Activated CD4-positive, alpha-beta T cell treated with anti-CD3 and anti-CD28 coated beads, Interleukin-2, Interleukin-6, amounts not matched to agents 100 ng/mL and 50 ng/mL, durations not matched to agents 16 hours and 8 hours (primary cell): Measurements from ENCODE around the gene MXRA7.

Experiments
- DNase-seq: peaks from one replicate; pipeline ENCODE4 v3.0.0-alpha.2; 2020

The MXRA7 gene

DNA sequence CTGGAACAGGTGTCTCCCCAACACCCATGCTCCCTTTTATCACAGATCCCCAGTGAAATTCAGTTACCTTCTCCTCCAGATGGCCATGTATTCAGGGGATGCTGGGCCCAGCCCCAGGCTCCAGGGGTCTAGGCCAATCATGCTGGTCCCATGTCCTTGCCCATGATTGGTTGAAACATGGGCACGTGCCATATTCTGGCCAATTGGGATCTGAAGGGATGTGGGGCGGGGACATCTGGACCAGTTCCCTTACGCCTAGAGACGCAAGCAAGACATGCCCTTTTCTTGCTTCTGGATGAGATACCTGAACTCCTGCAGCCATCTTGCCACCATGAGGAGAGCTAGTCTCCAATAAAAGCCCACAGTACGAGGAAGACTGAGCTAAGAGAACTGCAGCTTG is 36.2 kb downstream of the MXRA7 start:
- no peak for DNase-seq

DNA sequence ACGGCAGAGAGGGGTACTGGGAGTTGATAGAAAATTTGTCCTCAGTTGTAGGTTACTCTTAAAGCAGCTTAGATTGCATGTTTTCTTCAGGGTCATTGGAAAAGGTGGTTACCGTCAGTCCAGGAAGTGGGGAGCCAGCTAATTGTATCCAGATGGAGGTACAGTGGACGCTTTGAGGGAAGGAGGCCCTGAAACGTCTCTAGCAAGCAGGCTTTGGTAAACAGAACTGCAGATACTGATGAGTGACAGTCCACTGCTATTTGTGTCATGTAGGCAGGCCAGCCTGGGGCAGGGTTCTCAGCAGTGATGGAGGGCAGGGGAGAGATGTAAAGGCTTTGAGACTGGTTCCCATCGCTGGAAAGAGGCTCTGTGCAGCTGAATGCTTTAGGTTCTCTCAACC is 37.0 kb downstream of the MXRA7 start:
- DNase-seq: no peak

DNA sequence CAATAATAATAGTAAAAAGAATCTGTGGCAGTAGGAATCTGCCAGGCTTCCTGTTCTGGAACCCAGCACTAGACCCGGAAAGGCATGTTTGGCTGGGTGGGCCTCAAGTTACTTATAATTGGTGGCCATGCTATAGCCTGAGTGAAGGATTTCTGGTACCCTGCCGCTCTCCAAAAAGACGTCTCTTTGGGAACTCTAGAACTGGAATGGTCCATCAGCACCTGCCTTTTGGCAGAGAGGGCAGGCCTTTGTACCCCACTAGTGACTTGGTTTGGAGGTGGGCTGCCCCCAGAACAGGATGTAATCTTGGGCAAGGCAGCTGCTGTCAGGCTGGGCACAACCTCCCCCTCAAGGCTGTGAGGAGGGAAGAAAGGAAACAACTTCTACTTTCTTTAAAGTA is 37.9 kb downstream of the MXRA7 start:
- DNase-seq: no peak

DNA sequence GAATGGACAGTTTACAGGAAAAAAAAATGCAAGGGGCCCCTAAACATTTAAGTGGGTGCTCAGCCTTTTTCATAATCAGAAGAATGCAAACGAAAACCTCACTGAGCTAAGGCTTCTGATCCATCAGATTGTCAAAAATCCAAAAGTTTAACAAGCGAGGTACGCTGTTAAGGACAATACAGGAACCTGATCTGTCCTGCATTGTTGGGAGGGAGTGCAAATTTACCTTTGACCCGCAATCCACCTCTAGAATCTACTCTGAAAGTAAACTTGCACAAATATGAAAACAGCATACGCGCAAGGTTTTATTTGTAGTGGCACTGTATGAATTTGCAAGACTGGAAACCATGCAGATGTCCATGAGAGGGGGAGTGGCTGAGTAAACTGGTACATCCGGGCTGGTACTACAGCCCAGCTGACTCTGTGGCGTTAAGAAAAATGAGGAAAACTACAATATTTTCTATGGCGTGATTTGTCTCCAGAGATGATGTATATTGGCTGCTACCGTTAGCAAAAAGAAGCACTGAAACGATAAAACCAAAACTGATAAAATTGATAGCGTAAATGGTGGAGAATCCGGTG is 38.4 kb downstream of the MXRA7 start:
- DNase-seq: no peak

DNA sequence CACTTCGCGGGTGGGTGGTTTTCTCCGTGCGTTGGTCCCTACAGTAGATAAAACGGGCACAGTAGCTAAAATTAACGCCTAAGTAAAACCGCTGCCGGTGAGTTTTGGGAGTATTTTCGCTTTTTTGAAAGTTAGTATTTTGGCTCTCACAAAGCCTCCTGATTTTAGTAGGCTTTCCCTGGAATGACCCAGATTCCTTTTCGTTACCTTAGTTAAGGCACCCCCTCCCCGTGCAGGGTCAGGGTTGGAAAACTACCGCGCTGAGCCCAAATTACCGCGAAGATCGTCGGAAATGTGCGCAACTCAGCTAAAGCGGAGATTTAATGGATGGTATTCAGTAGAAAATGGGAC is 38.9 kb downstream of the MXRA7 start:
- no peak for DNase-seq

DNA sequence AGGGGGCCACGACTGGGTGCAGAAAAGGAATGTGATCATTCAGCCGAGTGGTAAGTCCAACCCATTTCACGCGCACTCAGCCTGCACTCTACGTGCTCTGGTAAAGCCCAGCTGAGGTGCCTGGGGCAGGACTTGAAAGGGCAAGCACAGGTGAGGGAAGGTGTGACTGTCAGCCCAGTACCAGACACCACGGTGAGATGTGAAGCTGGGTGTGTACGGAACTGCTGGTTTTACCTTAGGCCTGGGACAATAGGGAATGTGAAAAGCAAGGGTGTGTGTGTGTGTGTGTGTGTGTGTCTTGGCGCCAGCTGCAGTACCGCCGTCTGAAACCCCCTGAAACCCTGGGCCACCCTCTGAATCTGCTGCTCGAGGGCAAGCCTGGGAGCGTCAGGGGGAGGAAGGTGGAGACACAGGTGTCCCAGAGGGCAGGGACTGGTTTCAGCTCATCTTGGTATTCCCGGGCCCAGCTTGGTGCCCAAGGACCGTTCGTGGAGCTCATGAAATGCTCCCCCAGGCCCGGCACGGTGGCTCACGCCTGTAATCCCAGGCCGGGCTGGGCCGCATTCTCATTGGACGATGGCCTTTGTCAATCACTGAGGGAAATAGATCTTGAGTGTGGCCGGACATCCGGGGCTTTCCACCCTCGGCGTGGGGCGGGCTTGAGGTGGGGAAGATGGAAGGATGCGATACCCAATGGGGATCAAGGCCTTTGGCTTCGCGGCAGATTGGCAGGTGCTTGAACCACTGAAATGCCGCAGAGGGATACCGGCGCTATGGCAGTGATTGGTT is 39.4 kb downstream of the MXRA7 start:
- DNase-seq: peak; percentile 100

DNA sequence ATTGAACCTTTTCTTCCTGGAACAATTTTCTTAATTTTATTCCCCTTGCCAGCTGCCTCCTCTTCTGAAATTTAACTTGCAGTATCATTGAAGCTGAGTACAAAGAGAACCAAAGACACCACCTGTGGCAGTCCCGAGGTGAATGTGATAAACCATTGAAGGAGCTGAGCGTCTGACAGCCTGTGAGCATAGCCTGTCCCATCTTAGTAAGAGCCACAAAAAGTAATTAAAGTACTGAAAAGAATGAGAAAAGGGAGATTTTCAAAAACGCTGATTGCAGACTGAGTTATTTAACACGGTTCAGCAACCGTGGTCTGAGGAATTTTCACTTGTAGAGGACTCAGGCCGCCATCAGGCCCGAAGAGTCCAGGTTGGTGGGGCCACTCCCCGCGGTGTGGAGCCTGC is 40.0 kb downstream of the MXRA7 start:
- DNase-seq: no peak

DNA sequence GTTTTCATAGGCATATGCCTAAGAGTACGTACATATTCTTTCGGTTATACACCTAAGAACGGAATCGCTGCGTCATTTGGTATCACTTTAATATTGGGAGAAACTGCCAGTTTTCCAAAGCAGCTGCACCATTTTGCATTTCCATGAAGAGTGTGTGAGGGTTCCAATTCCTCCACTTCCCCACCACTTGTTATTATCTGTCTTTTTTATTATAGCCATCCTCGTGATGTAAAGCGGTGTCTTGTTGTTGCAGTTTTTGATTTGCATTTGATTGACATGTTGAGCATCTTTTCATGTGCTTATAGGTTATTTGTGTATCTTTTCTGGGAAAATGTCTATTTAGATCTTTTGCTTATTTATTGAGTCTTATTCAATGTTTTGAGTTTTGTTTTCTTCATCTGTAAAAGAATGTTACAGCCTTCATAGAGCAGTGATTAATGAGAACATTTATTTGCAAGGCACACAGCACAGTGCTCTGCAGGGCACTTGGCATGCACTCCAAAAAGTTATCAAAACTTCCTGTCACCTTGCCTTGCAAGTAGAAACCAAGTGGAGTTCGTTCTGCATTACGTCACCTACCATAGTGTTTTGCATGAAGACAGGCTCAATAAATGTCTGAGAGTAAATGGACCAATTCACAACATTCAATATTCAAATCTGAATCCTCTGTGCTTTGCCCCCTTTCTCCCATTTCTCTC is 40.6 kb downstream of the MXRA7 start:
- DNase-seq: no peak

DNA sequence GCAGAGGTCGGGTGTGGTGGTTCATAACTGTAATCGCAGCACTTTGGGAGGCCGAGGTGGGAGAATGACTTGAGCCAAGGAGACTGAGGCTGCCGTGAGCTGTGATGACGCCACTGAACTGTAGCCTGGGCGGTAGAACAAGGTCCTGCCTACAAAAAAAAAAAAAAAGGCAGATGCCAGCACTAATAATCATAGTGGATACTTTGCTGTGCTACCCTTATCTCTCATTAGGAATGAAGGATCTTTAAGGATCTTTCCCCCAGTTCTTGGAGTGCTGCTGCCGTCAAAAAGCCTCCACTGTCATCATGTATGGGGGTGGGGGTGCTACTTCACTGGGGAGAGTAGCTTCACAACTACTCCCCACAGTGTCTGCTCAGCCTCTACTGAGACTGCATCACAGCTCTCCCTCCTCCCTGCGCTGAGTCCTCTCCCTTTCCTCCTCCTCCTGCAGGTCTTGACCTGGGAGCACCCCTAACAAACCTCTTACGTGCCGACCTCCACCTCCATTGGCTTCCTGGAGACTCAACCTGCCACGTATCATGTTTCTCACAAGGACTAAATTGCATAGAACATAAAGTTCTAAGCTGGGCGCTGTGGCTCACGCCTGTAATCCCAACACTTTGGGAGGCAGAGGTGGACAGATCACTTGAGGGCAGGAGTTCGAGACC is 42.8 kb downstream of the MXRA7 start:
- DNase-seq: no peak

DNA sequence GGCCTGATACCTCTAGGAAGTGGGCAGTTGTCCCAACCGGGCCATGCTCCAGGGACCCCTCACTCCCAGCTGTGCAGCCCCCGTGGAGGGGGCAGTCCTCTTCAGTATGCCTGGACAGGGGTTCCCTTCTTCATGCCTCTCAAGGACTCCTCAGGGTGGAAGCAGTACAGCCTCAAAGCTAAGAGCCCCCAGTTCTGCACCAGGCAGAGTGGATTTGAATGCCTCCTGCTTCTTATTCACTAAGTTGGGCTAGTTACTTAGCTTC is 43.3 kb downstream of the MXRA7 start:
- DNase-seq: no peak

DNA sequence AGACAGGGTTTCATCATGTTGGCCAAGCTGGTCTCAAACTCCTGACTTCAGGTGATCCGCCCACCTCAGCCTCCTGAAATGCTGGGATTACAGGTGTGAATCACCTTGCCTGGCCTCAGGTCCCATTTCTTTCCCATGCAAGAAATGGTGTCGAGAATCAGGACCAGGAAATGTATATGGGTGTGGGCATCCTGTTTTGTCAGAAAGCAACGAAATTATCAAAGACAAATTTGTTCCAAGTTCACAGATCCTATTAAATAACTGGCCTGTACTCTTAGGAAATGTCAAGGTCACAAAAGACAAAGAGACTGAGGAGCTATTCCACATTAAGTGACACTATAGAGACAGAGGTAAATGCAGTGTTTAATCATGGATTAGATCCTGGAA is 50.1 kb downstream of the MXRA7 start:
- no peak for DNase-seq

DNA sequence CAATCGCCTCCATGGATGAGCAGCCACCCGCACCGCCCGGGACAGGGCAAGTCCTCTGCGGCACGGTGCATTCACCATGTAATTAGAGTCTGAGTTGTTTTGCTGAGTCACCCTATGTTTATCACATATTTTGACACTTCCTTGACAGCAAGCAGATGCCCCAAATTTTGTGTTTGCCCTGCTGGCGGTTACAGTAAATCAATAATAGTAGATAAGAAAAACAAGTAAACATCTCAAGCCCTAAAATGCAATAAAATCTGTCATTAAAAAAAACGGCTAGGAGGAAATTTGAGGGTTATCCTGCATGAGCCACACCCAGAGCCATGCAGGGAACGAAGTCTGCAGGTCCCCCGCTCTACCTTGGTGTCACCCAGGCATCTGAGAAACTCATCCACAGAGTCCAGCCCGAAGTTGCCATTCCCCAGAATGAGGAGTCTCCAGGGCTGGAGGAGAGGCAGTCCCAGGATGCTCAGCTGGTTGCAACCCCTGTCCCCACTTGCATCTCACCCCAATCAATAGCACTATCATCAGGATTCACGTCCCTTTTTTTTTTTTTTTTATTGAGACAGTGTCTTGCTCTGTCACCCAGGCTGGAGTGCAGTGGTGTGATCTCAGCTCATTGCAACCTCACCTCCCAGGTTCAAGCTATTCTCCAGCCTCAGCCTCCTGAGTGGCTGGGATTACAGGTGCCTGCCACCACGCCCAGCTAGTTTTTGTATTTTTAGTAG is 50.7 kb downstream of the MXRA7 start:
- peak; percentile 42 for DNase-seq

DNA sequence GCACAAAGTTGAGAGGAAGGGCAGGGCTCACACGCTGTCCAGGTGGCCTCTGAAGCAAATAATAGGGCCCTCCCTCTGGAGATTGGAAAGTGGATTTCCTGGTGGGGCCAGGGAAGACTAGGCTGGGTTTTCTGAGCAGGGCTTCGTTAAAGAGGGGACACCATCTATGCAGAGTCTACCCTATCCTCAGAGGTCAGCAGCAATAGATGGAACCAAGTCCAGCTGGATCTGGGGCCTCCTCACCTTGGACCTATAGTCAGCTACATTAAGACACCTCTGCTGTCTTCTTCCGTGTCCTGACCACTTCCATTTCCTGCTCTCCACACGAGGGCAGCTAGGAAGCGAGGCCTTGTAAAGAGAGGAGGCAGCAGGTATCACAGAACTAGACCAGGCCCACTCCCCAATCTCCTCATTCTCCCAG is 52.5 kb downstream of the MXRA7 start:
- DNase-seq: no peak

DNA sequence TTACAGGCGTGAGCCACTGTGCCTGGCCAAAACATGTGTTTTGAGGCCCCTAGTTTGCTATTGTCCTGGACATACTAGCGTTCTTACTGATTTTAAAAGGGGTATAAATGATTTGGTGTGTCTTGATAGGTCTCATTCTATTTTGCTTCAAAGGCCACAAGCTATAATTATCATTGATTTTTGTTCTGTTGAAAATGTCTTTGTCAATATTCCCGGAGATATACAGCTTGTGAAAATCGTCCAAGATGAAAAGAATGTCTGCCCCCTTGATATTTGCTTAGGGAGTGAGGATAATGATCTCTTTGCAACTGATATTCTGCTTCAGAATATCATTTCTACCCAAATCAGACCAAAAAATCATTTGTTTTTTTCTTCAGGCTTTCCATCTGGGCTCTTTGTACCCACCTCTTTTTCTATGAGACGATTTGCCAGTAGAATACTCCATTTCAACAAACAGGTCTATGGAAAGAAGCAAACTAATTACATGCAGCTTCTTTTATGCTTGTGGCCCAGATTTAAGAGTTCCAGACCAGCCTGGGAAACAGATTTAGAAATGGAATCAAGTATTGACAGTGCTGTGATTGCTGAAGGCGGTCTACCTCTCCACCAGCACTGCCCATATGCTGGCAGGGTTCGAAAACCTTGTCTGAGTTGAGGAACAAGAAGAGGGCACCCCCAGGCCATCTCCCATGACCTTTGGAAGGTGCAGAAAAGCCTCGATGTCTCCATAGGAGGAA is 53.1 kb downstream of the MXRA7 start:
- no peak for DNase-seq

DNA sequence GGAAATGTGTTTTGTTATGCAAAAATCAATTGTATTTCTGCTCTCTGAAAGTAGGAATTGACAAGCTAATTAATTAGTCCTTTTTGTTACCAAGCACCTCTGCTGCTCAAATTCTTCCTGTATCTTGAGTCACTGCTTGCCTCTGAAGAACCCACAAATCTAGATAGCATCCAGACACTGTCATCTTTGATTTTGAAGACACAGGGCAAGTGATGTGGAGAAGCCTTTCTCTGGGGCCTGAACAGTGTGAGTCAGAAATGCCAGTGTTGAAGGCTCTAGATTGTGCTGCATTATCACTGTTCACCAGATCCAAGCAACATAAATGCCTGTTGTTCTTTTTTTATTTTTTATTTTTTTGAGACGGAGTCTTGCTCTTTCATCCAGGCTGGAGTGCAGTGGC is 56.4 kb downstream of the MXRA7 start:
- DNase-seq: no peak

DNA sequence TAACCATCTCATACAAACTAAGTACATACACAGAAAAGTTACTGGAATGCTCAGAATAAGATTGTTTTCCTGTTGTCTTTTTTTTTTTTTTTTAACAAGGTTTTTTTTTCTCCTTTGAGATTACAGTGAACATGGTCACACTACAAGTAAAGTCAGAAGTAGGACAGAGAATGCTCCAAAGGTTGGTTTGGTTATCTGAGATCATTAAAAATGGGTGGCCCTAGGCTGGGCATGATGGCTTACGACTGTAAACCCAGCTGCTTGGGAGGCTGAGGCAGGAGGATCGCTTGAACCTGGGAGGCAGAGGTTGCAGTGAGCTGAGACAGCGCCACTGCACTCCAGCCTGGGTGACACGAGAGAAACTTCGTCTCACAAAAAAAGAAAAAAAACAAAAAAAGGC is 60.3 kb downstream of the MXRA7 start:
- no peak for DNase-seq

DNA sequence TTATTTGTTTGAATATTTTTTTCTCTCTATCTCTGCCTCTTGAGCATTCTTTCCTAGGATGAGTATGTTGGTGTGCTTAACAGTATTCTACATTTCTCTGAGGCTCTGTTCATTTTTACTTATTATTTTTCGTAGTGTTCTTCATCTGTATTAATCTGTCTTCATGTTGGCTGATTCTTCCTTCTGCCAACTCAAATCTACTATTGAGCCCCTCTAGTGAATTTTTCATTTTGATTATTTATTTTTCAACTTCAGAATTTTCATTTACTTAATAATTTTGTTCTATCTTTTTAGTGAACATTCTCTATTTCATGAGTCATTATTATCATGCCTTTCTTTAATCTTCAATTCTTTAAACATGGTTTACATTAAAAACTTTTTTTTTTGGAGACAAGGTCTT is 64.1 kb downstream of the MXRA7 start:
- DNase-seq: no peak

DNA sequence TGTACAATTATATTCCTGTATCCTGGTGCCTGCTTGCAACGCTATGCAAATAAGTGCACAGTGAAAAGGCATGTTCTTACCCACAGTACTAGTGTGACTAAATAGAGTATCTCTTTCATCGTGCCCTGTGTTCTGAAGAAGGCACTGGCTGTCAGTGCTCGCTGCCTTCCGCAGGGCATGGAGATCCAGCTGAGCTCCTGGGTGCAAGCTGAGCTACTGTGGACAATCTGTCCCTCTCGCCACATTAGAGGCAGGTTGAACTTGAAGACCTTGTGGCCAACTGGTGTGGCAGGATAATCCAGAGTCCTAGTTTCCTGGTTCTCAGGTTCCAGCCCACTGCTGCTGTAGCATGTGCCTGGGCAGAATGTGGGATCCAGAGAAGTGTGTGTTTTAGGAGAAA is 65.3 kb downstream of the MXRA7 start:
- DNase-seq: no peak

DNA sequence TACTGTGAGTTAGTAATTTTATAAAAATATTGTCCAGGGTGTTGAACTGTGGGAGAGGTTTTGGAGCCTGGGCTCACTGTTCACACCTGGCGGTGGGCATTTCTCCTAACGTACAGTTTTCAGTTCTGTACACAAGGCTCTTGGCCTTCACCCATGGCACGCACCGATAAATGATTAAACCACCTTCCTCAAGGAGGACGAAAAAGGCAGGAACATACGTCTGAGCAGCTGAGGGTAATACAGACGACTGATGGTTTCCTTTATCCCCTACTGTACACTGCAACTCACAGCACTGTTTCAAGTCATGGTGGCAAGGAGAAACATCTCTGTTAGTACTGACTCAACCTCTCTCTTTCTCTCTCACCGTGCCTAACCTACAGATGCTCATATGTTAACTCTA is 65.8 kb downstream of the MXRA7 start:
- DNase-seq: no peak

DNA sequence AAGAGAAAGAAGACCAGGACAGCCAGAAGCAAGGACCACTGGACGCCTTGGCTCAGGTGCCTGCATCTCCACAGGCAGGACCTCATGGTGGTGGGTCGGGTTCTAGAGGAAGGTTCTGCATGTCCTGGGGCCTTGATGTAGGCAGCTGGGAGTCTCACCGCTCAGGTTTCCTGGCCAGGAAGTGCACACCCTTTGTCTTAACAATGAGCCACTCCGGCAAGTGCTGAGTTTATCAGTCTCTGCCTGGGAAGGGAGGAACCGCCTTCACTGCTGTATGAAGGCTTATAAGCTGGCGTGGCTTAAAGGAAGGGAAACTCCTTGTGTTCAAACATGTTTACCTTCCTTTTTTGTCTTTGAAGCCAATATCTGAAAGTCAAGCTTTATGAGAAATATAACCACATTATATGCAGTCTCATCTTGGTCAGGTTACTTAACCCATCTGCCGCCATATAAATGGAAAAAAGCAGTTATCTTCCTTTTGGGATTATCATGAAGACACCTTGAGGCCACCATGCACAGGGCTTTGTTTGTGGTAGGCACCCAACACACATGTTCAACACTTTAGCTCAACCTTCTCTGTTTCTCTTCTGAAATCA is 67.1 kb downstream of the MXRA7 start, which contains the start of gene ST6GALNAC1:
TSS of gene ST6GALNAC1 (minus strand) at position 205 of the 596 bp plus-strand sequence. CDS start at position 86, 119 bp downstream.
- no peak for DNase-seq

DNA sequence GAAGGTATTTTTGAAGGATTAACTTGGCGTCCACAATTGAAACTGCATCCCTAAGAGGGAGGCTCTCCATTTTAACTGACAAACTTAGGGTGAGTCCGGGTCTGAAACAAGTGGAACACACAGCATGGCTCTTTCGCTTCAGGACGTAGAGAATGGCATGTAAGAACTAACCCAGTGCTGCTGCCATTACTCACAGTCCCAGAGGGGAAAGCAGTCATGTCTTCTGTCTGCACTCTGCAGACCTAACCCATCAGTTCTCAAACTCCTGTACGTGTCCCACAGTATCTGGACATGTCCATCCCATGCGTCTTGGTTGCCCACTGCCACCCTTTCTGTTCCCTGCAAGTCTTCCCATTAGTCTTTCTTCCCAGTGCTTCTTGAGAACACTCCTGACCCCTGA is 67.8 kb downstream of the MXRA7 start:
- no peak for DNase-seq

DNA sequence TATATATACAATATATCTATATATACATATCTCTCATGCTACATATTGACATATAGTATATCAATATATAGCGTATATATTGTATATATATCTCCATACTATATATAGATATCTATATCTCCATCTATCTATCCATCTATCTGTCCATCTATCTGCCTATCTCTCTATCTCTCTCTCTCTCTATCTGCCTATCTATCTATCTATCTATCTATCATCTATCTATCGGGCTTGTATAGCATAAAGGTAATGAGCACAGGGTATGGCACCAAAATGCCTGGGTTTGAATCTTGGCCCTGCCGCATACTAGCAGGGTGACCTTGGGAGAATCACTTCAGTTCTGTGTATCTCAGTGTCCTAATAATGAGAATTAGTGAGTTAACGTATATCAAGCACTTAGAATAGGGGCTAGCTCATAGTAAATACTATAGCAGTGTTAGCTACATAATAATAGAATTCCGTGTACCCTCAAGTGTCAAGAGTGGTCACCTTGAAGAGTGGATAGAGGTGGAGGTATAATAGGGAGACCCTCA is 68.7 kb downstream of the MXRA7 start:
- DNase-seq: no peak
